Endothelial cell (in vitro differentiated cells): ENCODE data around the gene CRTC3. TPM values are rescaled to one million over a fixed set of nuclear protein-coding genes. Genes with fewer than 3 reads are reported as not detected.
"Not testable (repeated sequence)": the region's sequence is repeated elsewhere in the genome, so short reads cannot be mapped to it uniquely, and the experiment has no call there.

Source experiments
- DNase-seq: peaks from one replicate; pipeline ENCODE4 v3.0.0; 2021; ENCODE audit warnings: low spot score
- H3K27ac Mint-ChIP-seq: one replicate; pipeline ENCODE4 v1.8.0; 2021; ENCODE audit warnings: mixed read lengths, inconsistent platforms; ENCODE audit not compliant: unreplicated experiment
- H3K27me3 Mint-ChIP-seq: one replicate; pipeline ENCODE4 v1.8.0; 2021; ENCODE audit warnings: mild to moderate bottlenecking, moderate library complexity, mixed read lengths, inconsistent platforms; ENCODE audit not compliant: unreplicated experiment
- H3K36me3 Mint-ChIP-seq: one replicate; pipeline ENCODE4 v1.8.0; 2021; ENCODE audit warnings: mild to moderate bottlenecking, low read depth, mixed read lengths, inconsistent platforms; ENCODE audit not compliant: unreplicated experiment
- H3K4me1 Mint-ChIP-seq: one replicate; pipeline ENCODE4 v1.8.0; 2021; ENCODE audit warnings: mild to moderate bottlenecking, mixed read lengths, inconsistent platforms; ENCODE audit not compliant: unreplicated experiment
- H3K4me3 Mint-ChIP-seq: one replicate; pipeline ENCODE4 v1.8.0; 2021; ENCODE audit warnings: mild to moderate bottlenecking, mixed read lengths, inconsistent platforms; ENCODE audit not compliant: unreplicated experiment
- H3K9me3 Mint-ChIP-seq: one replicate; pipeline ENCODE4 v1.8.0; 2021; ENCODE audit warnings: mixed read lengths, inconsistent platforms; ENCODE audit not compliant: unreplicated experiment
- total RNA-seq: library from RNA; stranded (reverse); fragmentation: NEBNext Ultra II Directional; extraction: Animal tissue kit (Norgen Biotek cat#: 25700); gene quantifications from one replicate; pipeline ENCODE4 v1.2.1, GENCODE V29; 2021; ENCODE audit not compliant: unreplicated experiment
- TF ChIP-seq, protein P1 (sequence below): fragments of 200-600 bp; sonication (generic); IDR thresholded peaks from one replicate; pipeline ENCODE4 v1.5.0; 2021; ENCODE audit warnings: antibody characterized with exemption; ENCODE audit not compliant: unreplicated experiment

Gene CRTC3
- total RNA-seq, 1 donor from 2014 or later: 27.1 TPM

- DNase-seq: no peak
- Mint-ChIP-seq H3K36me3 (no peaks in the 10 kb centered on the region), H3K4me3 (peak overlapping the region; percentile 73)
Observed at GRCh38 chr15:90666135-90666909, 136.6 kb downstream of the CRTC3 start.

GRCh38 chr15:90667073-90667754 is 137.5 kb downstream of the CRTC3 start:
- Mint-ChIP-seq H3K36me3 (no peaks in the 10 kb centered on the region), H3K4me1 (peaks cover 12% of the 10 kb centered on the region), H3K9me3 (no peaks in the 10 kb centered on the region), H3K4me3 (peak overlapping the region; percentile 12), H3K27ac (no peak overlapping the region), H3K27me3 (peaks cover 9% of the 10 kb centered on the region)
- no peak for DNase-seq
- TF ChIP-seq, protein P1, sequence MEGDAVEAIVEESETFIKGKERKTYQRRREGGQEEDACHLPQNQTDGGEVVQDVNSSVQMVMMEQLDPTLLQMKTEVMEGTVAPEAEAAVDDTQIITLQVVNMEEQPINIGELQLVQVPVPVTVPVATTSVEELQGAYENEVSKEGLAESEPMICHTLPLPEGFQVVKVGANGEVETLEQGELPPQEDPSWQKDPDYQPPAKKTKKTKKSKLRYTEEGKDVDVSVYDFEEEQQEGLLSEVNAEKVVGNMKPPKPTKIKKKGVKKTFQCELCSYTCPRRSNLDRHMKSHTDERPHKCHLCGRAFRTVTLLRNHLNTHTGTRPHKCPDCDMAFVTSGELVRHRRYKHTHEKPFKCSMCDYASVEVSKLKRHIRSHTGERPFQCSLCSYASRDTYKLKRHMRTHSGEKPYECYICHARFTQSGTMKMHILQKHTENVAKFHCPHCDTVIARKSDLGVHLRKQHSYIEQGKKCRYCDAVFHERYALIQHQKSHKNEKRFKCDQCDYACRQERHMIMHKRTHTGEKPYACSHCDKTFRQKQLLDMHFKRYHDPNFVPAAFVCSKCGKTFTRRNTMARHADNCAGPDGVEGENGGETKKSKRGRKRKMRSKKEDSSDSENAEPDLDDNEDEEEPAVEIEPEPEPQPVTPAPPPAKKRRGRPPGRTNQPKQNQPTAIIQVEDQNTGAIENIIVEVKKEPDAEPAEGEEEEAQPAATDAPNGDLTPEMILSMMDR: no peak

More at GRCh38 chr15:90666135-90666909, 136.6 kb downstream of the CRTC3 start:
- no peaks in the 10 kb centered on the region for H3K9me3 Mint-ChIP-seq
- peaks cover 12% of the 10 kb centered on the region for H3K4me1 Mint-ChIP-seq
- peaks cover 9% of the 10 kb centered on the region for H3K27me3 Mint-ChIP-seq
- TF ChIP-seq, protein P1: no peak
- H3K27ac Mint-ChIP-seq: no peak overlapping the region

DNA sequence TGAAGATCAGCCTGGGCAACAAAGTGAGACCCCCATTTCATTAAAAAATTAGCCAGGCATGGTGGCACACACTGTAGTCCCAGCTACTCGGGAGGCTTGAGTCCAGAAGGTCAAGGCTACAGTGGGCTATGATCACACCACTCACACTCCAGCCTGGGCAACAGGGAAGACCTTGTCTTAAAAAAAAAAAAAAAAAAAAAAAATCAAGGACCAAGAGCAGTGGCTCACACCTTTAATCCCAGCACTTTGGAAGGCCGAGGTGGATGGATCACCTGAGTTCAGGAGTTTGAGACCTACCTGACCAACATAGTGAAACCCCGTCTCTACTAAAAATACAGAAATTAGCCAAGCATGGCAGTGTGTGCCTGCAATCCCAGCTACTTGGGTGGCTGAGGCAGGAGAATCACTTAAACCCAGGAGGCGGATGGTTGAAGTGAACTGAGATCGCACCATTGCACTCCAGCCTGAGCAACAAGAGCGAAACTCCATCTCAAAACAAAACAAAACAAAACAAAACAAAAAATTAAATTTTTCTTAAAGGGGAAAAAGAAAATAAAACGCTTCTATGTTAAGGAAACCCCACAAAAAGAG is 138.1 kb downstream of the CRTC3 start:
- not testable (repeated sequence) for H3K27ac Mint-ChIP-seq, H3K9me3 Mint-ChIP-seq, H3K36me3 Mint-ChIP-seq, H3K4me3 Mint-ChIP-seq, DNase-seq, H3K27me3 Mint-ChIP-seq
- H3K4me1 Mint-ChIP-seq: peaks cover 12% of the 10 kb centered on the region

DNA sequence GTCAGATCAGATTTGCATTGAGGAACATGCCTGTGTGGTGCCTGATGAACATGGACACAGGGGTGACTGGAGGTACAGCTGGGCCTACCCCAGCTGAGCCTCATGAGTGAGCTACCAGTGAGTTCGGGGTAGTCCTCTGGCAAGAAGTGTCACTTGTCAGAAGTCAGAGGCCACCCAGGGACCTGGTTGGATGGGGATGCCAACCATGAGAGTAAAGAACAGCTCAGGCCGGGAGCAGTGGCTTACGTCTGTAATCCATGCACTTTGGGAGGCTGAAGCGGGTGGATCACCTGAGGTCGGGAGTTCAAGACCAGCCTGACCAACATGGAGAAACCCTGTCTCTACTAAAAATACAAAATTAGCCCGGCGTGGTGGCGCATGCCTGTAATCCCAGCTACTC is 140.9 kb downstream of the CRTC3 start:
- peaks cover 12% of the 10 kb centered on the region for H3K4me1 Mint-ChIP-seq
- H3K27me3 Mint-ChIP-seq, H3K9me3 Mint-ChIP-seq, H3K4me3 Mint-ChIP-seq, H3K27ac Mint-ChIP-seq, DNase-seq, H3K36me3 Mint-ChIP-seq: not testable (repeated sequence)

DNA sequence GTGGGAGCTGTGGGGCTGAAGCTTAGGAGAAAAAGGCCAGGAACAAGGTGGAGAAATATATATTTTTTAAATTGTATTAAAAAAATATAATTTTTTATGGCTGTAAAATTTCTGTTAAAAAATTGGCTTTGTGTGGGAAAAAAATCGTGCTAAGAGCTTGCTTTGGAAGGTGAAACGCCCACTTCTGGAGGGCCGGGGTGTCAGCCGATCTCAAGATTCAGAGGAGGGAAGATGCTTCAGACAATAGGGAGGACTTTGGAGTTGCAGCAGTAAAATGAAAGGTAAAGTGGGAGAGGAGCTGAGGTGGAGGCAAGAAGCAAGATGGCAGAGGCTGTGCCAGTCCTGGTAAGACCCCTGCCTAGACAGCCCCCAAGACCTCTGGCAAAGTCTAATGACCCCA is 141.5 kb downstream of the CRTC3 start:
- no peak overlapping the region for H3K4me3 Mint-ChIP-seq
- peaks cover 12% of the 10 kb centered on the region for H3K4me1 Mint-ChIP-seq
- H3K27me3 Mint-ChIP-seq: peaks cover 4% of the 10 kb centered on the region
- TF ChIP-seq, protein P1: no peak
- H3K27ac Mint-ChIP-seq: no peak overlapping the region
- no peak for DNase-seq
- no peaks in the 10 kb centered on the region for H3K9me3 Mint-ChIP-seq
- no peaks in the 10 kb centered on the region for H3K36me3 Mint-ChIP-seq

- not testable (repeated sequence) for H3K36me3 Mint-ChIP-seq, DNase-seq, H3K9me3 Mint-ChIP-seq, H3K27ac Mint-ChIP-seq, H3K27me3 Mint-ChIP-seq, H3K4me3 Mint-ChIP-seq
- peaks cover 11% of the 10 kb centered on the region for H3K4me1 Mint-ChIP-seq
Observed at GRCh38 chr15:90673357-90673756, 143.6 kb downstream of the CRTC3 start.
